Measurements from ENCODE around the gene PITPNC1. TPM values are rescaled to one million over a fixed set of nuclear protein-coding genes. Genes with fewer than 3 reads are reported as not detected.

PITPNC1 gene
- total RNA-seq, 1 donor from 2014 or later: 12.4 TPM

- no peak for FAIRE-seq
- Histone ChIP-seq H3K27me3 (ENCODE audit: insufficient read depth, low read length) (no peaks in the 10 kb centered on the region), H3K4me3 (ENCODE audit: insufficient read depth, low read depth, low read length) (no peak overlapping the region), H4K20me1 (ENCODE audit: insufficient read depth, low read length) (no peaks in the 10 kb centered on the region), H3K4me2 (ENCODE audit: low read length) (no peak overlapping the region), H3K9ac (ENCODE audit: low read length) (no peak overlapping the region), H3K27ac (ENCODE audit: low read depth, low read length) (no peak overlapping the region), H3K9me3 (ENCODE audit: insufficient read depth, low read depth, low read length) (no peaks in the 10 kb centered on the region), H2AFZ (ENCODE audit: low read depth, low read length) (no peak overlapping the region), H3K36me3 (ENCODE audit: insufficient read depth, low read length) (no peaks in the 10 kb centered on the region), H3K4me1 (ENCODE audit: insufficient read depth, low read length) (no peaks in the 10 kb centered on the region), H3K79me2 (ENCODE audit: insufficient read depth, low read length) (no peaks in the 10 kb centered on the region)
- DNase-seq (ENCODE audit: low read depth): no peak
- Mint-ChIP-seq H3K36me3 (ENCODE audit: low read depth, unreplicated experiment) (peaks cover 3% of the 10 kb centered on the region), H3K4me1 (ENCODE audit: low read depth, unreplicated experiment) (no peaks in the 10 kb centered on the region), H3K9me3 (ENCODE audit: unreplicated experiment) (no peaks in the 10 kb centered on the region), H3K27me3 (ENCODE audit: low read depth, unreplicated experiment) (no peaks in the 10 kb centered on the region), H3K27ac (ENCODE audit: unreplicated experiment) (no peak overlapping the region), H3K4me3 (ENCODE audit: unreplicated experiment) (no peak overlapping the region)
- TF ChIP-seq EZH2 (IDR thresholded peaks at IDR 0.05; ENCODE audit: insufficient read depth, low read length): no peak
- TF ChIP-seq CTCF (IDR thresholded peaks at IDR 0.05; ENCODE audit: insufficient read depth, low read depth, low read length): no peak
These were observed 305.1 kb downstream of the PITPNC1 start for GRCh38 chr17:67682196-67682595.

DNA sequence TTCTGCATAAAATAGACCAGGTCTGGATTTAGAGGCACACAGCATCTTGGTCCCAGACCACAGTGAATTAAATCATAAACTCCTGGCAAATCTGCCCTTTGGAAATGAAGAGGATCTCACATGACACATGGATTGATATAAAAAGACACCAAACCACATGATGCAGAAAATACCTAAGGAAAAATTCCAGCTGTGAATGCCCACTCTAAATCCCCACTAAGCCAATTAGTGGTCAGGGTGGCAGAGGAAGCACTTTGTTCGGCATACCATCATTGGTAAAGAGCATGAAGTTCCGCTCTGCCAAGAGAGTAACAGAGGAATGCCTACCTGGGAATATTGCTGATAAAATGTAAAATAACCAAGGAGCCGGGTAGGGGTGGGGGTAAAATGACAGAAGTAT lies 308.3 kb downstream of the PITPNC1 start:
- H3K36me3 Mint-ChIP-seq (ENCODE audit: low read depth, unreplicated experiment): peaks cover 3% of the 10 kb centered on the region
- H3K4me3 ChIP-seq (ENCODE audit: insufficient read depth, low read depth, low read length): no peak overlapping the region
- no peaks in the 10 kb centered on the region for H3K4me1 Mint-ChIP-seq (ENCODE audit: low read depth, unreplicated experiment)
- no peak overlapping the region for H3K27ac ChIP-seq (ENCODE audit: low read depth, low read length)
- H3K9ac ChIP-seq (ENCODE audit: low read length): no peak overlapping the region
- H3K79me2 ChIP-seq (ENCODE audit: insufficient read depth, low read length): no peaks in the 10 kb centered on the region
- DNase-seq (ENCODE audit: low read depth) (no peak), FAIRE-seq (no peak)
- H3K4me2 ChIP-seq (ENCODE audit: low read length): no peak overlapping the region
- no peak overlapping the region for H3K27ac Mint-ChIP-seq (ENCODE audit: unreplicated experiment)
- no peaks in the 10 kb centered on the region for H4K20me1 ChIP-seq (ENCODE audit: insufficient read depth, low read length)
- no peak for TF ChIP-seq CTCF (IDR thresholded peaks at IDR 0.05; ENCODE audit: insufficient read depth, low read depth, low read length)
- no peak for TF ChIP-seq EZH2 (IDR thresholded peaks at IDR 0.05; ENCODE audit: insufficient read depth, low read length)
- no peaks in the 10 kb centered on the region for H3K36me3 ChIP-seq (ENCODE audit: insufficient read depth, low read length)
- no peak overlapping the region for H2AFZ ChIP-seq (ENCODE audit: low read depth, low read length)
- H3K9me3 Mint-ChIP-seq (ENCODE audit: unreplicated experiment): no peaks in the 10 kb centered on the region
- H3K4me3 Mint-ChIP-seq (ENCODE audit: unreplicated experiment): no peak overlapping the region
- no peaks in the 10 kb centered on the region for H3K27me3 Mint-ChIP-seq (ENCODE audit: low read depth, unreplicated experiment)
- H3K4me1 ChIP-seq (ENCODE audit: insufficient read depth, low read length): no peaks in the 10 kb centered on the region
- H3K9me3 ChIP-seq (ENCODE audit: insufficient read depth, low read depth, low read length): no peaks in the 10 kb centered on the region
- no peaks in the 10 kb centered on the region for H3K27me3 ChIP-seq (ENCODE audit: insufficient read depth, low read length)

- Histone ChIP-seq H3K4me2 (ENCODE audit: low read length) (no peak overlapping the region), H3K9ac (ENCODE audit: low read length) (no peak overlapping the region), H3K4me1 (ENCODE audit: insufficient read depth, low read length) (no peaks in the 10 kb centered on the region), H3K9me3 (ENCODE audit: insufficient read depth, low read depth, low read length) (no peaks in the 10 kb centered on the region), H2AFZ (ENCODE audit: low read depth, low read length) (no peak overlapping the region), H3K79me2 (ENCODE audit: insufficient read depth, low read length) (no peaks in the 10 kb centered on the region), H4K20me1 (ENCODE audit: insufficient read depth, low read length) (no peaks in the 10 kb centered on the region), H3K4me3 (ENCODE audit: insufficient read depth, low read depth, low read length) (no peak overlapping the region), H3K36me3 (ENCODE audit: insufficient read depth, low read length) (no peaks in the 10 kb centered on the region), H3K27me3 (ENCODE audit: insufficient read depth, low read length) (no peaks in the 10 kb centered on the region), H3K27ac (ENCODE audit: low read depth, low read length) (no peak overlapping the region)
- FAIRE-seq: no peak
- Mint-ChIP-seq H3K9me3 (ENCODE audit: unreplicated experiment) (no peaks in the 10 kb centered on the region), H3K27ac (ENCODE audit: unreplicated experiment) (no peak overlapping the region), H3K4me3 (ENCODE audit: unreplicated experiment) (no peak overlapping the region), H3K36me3 (ENCODE audit: low read depth, unreplicated experiment) (peaks cover 3% of the 10 kb centered on the region), H3K27me3 (ENCODE audit: low read depth, unreplicated experiment) (no peaks in the 10 kb centered on the region), H3K4me1 (ENCODE audit: low read depth, unreplicated experiment) (no peaks in the 10 kb centered on the region)
- no peak for TF ChIP-seq EZH2 (IDR thresholded peaks at IDR 0.05; ENCODE audit: insufficient read depth, low read length)
- TF ChIP-seq CTCF (IDR thresholded peaks at IDR 0.05; ENCODE audit: insufficient read depth, low read depth, low read length): no peak
- no peak for DNase-seq (ENCODE audit: low read depth)
These were observed 309.2 kb downstream of the PITPNC1 start for GRCh38 chr17:67686241-67686640.
